GM21526 (cell line): ENCODE measurements around the gene RPS14.

ENCODE experiments used
- ATAC-seq: cut with Tn5 transposase; IDR thresholded peaks from one replicate; pipeline ENCODE4 v1.9.1; 2021; ENCODE audit warnings: moderate library complexity; ENCODE audit not compliant: unreplicated experiment, low FRiP score

The RPS14 gene

DNA sequence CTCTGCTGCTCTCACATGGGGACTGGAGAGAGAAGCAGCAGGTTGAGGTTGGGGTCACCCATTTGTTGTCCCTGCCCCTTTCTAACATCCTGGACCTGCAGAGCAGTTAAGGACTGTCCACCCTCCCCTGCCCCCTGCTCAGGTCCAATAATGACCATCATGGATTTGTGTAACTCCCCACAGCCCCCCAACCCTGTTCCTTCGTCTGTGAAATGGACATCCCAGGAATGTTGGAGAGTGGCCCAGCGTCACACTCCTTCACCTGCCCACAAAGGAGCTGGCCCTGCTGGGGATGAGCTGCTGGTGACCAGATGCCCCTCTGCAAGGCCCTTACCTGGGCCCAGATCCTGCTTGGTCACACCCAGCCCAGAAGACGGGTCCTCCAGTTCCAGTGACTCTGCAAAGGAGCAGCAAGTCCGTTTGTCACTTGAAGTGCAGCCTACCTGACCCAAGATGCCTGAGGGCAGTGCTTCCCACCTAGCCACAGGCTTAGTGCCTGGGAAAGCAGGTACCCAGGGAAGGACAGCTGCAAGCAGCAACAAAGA lies 47.2 kb downstream of the RPS14 start:
- no peak for ATAC-seq

DNA sequence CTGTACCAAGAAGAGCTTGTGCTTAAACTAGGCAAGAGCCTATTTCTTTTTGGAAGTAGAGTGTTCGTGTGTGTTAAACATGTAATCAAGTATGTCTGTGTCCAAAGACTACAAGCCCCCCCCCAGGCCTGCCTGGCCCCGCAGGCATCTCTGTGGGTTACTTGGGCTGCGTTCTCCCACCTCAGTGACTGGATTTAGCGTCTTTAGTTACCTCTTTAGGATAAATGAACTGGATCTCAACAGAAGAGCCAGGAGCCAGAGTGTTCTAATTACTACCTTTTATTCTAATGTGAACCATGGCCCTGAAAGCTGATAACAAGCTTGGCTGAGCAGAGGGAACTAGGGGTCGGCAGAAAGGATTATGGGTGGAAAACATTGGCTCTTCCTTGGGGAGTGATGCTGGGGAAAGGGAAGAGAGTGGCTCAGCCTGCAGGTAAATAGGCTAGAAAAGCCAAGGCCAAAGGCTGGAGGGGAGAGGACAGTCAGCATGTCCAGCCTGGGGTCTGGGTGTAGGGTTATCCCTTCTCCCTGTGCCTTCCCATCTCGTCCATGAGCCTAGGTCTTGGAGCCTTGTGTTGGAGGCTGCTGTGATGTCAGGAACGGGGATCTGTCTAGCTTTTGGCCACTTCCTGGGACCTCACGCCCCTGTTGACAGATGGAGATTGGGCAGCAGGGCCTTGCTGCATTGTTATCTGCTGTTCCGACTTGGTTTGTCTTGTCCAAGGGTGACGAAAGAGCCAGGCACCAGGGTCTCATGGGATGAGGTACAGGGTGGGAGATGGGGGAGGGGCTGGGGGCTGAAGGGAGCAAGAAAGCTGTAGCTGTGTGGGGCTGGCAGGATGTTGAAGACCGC lies 47.9 kb downstream of the RPS14 start:
- ATAC-seq = no peak

DNA sequence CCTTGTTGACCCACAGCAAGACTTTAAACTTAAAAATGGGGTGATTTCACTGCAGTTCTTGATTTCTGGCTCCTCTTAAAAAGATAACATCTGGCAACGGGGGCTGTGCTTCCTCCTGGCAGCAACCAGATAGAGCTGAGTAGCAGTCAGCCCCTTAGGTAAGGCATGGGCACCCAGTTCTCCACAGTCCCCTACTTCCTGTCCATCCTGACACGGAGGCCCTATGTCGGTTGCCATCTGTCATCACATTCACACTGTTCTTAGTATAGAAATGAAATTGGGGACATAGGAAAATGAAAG lies 48.5 kb downstream of the RPS14 start:
- ATAC-seq = no peak

DNA sequence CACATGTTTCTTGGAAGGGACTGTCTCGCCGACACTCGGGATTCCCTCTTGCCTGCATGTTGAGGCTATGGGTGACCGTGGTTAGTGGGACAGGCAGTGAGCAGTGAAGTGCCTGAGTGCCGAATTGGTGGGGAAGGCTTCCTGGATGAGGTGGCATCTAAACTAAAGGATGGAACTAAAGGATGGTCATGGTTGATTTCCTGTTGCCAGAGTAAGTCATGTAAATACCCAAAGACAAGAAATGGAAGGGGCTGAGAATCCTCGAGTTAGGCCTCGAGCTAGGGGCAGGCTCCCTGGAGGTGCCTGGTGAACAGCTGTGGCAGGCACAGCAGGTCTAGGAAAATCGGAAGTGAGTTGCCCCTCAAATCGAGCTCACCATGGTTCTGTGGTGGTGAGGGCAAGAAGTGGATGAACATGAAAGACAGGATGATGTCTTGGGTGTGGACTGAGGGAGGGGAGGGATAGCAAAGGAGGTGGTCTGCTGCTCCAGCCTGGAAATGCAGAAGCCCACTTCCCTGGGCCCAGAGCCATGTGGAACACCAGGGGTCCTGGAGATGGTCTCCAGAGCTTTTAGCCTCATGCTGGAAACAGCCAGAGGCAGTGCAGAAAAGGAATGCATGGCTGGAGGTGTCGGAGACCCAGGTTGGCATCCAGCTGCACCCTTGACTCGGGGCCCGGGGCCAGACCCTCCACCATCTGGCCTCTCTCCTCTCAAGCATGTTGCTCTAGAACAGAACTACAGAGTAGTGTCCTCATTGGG lies 49.0 kb downstream of the RPS14 start:
- no peak for ATAC-seq

DNA sequence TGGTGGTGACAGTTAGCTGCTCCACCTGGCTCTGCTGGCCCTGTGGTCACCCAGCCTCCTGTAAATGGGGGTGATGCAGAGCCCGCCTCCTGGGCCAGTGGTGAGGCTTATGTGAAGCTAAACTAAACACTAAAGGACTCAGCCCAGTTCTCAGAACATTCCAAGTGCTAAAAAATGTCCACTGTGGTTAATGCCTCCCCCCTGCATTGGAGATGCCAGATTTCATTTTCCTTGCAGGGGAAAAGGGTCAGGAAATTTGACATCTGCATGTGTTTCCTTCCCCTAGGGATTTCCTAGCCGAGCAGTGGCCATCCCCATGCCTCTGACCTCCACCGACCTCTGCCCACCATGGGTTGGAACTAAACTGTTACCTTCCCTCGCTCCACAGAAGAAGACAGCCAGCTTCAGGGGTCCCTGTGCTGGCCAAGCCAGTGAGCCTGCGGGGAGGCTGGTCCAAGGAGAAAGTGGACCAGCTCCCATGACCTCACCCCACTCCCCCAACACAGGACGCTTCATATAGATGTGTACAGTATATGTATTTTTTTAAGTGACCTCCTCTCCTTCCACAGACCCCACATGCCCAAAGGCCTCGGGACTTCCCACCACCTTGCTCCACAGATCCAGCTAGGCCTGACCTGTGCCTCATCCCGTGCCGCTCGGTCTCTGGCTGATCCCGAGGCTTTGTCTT lies 49.9 kb downstream of the RPS14 start:
- peak; percentile 5 for ATAC-seq

DNA sequence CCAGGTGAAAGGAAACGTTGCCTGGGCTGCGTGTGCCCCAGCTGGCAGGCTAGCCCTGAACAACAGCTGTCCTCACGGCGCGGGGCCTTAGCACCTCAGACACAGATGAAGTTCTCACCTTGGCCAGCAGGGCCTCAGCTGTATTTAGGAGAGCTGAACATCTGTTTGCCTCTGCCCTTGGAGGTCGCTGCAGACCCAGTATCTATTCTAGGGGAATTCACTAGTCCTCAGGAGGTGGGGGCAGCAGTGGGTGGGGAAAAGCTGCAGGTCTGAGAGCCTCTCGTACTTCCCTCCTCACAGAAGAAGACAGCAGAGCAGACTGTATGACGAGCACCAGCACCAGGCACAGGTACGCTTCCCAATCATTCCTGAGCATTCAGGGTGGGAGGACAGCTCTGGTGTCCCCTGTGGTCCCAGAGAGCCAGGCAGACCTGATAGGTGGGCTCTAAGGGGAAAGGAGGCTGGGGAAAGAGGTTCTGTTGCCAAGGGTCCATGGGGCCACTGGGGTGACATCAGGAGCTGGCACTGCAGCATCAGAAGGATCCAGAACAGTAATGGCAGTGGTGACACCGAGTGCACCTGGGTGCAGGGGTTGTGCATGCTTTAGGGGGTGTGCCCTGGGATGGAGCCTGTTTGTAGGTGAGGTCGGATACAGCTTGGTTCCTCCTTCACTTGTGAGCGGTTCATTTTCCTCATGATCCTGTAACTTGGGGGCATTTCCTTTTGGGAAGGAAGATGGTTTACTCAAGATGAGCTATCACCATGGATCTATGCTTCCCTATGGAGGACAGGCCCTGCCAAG lies 50.6 kb downstream of the RPS14 start:
- peak; percentile 65 for ATAC-seq

DNA sequence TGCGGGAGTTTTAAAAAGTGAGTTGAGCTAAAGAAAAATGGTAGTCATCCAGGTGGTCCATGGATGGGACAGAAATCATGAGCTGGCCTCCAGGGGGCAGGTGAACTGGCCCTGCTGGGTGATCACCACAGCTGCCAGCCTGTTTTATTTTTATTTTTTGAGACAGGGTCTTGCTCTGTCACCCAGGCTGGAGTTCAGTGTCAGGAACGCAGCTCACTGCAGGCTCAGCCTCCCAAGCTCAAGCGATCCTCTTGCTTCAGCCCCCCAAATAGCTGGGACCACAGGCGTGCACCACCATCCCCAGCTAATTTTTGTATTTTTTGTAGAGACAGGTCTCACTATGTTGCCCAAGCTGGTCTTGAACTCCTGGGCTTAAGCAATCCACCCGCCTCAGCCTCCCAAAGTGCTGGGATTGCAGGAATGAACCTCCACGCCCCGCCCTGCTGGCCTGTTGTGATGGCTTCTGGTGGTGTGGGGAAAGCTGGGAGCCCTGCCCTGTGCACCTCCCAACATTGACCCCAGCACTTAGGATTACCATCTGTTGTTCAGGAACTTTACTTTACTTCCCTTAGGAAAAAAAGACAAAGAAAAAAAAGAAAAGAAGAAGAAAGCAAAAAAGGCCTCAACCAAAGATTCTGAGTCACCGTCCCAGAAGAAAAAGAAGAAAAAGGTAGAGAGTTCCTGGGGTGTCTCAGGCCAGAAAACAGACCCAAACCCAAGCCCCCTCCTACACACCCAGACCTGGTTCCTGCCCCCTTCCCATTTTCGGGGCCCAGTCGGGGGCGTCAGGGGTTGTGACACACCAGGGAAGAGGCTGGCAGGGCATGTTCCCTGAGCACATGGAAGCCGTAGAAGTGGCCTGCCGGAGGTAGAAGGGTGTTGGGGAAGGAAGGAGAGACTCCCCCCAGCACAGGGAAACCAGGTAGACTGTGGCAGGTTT lies 51.5 kb downstream of the RPS14 start:
- ATAC-seq = no peak

DNA sequence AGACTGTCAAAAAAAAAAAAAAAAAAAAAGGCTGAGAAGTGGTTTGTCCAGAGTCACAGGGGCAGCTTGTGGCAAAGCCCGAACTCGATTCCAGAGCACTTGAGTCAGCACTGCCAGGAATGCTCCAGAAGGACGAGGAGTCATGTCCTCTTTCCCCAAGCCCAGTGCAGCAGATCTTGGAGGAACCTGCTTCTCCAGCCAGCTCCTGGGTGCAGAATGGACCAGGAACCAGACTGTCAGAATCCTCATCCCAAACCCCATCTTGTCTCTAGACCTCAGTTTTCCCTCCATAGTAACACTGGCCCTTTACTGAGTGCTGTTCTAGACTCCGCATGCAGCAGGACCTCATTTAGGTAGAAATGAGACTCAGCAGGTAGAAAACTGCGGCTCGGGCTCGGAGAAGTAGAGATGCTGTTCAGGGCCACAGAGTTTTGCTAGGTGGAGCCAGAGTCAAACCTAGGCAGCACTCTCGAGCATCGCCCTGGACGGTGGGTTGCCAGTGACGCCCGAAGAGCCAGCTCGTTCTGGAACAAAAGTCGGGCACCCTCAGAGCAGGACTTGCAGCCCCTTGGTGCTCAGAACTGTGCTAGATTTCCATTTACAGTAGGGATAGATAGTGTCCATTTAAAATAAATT lies 52.3 kb downstream of the RPS14 start:
- ATAC-seq = no peak

DNA sequence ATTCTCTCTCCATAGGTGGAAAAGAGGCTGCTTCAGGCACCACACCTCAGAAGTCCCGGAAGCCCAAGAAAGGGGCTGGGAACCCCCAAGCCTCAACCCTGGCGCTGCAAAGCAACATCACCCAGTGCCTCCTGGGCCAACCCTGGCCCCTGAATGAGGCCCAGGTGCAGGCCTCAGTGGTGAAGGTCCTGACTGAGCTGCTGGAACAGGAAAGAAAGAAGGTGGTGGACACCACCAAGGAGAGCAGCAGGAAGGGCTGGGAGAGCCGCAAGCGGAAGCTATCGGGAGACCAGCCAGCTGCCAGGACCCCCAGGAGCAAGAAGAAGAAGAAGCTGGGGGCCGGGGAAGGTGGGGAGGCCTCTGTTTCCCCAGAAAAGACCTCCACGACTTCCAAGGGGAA lies 53.3 kb downstream of the RPS14 start:
- ATAC-seq = no peak

DNA sequence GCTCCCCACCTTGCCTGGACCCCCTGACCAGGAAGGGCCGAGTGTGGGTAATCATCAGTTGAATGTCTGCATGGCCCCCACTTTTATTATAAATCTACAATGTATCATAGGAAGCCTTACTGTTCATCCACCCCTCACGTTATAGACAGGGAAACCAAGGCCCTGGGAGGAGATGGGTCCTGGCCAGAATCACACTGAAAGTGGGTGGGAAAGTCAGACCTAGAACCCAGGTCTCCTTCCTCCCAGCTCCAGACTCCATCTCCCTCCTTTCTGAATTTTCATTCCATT lies 53.9 kb downstream of the RPS14 start:
- ATAC-seq = no peak

DNA sequence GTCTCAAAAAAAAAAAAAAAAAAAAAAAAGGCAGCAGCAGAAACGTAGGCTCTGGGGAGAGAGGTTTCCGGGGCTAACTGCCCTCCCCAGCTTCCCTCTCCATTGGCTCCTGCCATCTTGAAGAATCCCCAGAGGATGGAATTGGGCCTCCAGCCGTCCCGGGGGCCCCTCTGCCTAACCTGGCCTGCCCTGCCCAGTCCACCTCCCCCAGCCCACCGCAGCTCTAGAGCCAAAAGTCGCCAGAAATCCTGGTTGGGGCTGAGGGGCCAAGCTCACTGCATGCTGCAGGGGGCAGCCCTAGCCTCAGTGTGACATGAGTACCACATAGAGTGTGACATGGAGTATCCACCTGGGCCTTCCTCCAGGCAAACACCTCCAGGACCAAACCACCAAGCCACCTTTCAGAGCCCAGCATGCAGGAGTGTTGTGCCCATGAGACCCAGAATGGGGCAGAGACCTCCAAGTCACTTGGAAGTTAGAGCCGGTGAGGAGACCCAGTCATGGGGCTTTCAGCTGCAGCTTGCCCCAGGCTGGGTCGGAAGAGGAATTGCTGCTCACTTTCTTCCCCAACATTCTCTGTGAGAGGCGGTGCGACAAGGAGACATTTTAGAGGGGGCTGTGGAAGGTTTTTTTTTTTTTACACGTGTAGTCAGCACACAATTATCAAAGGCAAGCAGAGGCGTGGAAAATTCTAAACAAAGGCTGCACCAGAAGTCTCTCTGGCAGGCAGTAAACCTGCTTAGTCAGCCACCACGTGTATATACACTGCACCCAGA lies 54.4 kb downstream of the RPS14 start:
- no peak for ATAC-seq

DNA sequence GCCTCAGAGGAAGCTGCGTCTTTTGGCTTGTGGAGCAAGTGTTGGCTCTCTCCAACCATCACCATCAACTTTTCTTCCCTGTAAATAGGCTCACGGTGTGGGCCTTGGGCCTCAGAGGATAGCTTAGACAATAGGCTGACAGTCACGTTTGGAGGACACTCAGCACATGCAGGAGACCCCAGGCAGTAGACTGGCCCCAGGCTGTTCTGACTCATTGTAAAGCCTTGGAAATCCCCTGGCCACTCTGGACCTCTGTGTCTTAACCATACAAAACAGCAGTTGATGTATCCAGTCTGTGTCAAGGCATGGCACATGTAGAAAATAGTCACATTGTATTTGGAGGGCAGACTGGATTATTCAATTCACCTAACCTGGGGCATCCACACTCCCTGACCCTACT lies 55.4 kb downstream of the RPS14 start:
- ATAC-seq = no peak

DNA sequence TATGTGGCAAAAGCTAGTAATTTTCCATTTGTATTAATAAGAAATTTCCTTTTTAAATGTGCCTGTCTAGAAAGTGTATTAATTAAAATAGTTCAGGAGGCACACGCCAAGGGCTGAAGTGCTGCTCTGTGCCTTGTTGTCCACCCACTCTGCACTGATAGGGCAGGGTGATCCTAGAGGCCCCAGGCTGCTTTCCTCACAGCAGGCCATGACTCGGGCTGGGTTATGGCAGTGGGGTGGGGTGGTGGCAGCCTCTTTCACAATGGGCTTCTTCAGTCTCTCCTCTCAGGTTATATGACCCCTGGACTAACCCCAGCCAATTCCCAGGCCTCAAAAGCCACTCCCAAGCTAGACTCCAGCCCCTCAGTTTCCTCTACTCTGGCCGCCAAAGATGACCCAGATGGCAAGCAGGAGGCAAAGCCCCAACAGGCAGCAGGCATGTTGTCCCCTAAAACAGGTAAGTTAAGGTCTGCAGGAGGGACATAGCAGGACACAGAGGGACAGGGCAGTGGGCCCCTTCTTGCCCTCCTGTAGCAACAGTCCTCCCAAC lies 56.4 kb downstream of the RPS14 start:
- no peak for ATAC-seq

DNA sequence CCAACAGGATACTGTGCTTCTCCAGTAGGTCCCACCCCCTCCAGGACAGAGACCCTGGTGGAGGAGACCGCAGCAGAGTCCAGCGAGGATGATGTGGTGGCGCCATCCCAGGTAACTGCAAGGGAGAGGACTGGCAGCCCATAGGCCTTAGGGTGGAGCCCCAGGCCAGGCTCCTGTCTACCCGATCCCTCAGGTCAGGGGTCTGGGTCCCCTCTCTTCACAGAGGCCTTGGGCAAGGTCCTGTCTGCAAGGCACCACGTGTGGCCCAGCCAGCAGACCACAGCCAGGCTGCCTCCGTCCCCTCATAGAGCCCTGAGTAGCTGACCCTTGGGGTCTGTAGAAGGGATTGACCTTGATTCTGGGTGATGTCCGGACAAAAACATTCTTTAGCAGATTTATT lies 56.9 kb downstream of the RPS14 start:
- ATAC-seq = no peak
